Endodermal cell (in vitro differentiated cells): Measurements from ENCODE around the gene FILIP1L. TPM values are rescaled to one million over a fixed set of nuclear protein-coding genes. Genes with fewer than 3 reads are reported as not detected.

ENCODE experiments used
- DNase-seq: peaks from one replicate; pipeline ENCODE4 v3.0.0-alpha.2; 2017
- H3K27ac ChIP-seq: 2 replicates; pipeline ENCODE4 v1.5.1; 2013; ENCODE audit warnings: mild to moderate bottlenecking, low read depth, low read length, moderate library complexity
- H3K27me3 ChIP-seq: 2 replicates; pipeline ENCODE4 v1.6.1; 2013; ENCODE audit warnings: mild to moderate bottlenecking, low read length, moderate library complexity; ENCODE audit not compliant: insufficient read depth, control insufficient read depth, poor library complexity, severe bottlenecking
- H3K36me3 ChIP-seq: 2 replicates; pipeline ENCODE4 v1.7.0; 2013; ENCODE audit warnings: mild to moderate bottlenecking, low read length, moderate library complexity; ENCODE audit not compliant: control insufficient read depth, insufficient read depth
- H3K4me1 ChIP-seq: one replicate; pipeline ENCODE4 v1.7.0; 2013; ENCODE audit warnings: low read length; ENCODE audit not compliant: control insufficient read depth, insufficient read depth
- H3K4me3 ChIP-seq: 2 replicates; pipeline ENCODE4 v1.5.1; 2013; ENCODE audit warnings: mild to moderate bottlenecking, low read length, moderate library complexity
- H3K9ac ChIP-seq: 2 replicates; pipeline ENCODE4 v1.6.1; 2013; ENCODE audit warnings: mild to moderate bottlenecking, low read length, moderate library complexity; ENCODE audit not compliant: poor library complexity, severe bottlenecking; ENCODE audit errors: extremely low read depth
- H3K9me3 ChIP-seq: 2 replicates; pipeline ENCODE4 v1.6.1; 2013; ENCODE audit warnings: mild to moderate bottlenecking, low read length, moderate library complexity; ENCODE audit not compliant: control insufficient read depth
- H3K27ac Mint-ChIP-seq: 2 replicates; pipeline ENCODE4 v1.8.0; 2020; ENCODE audit warnings: mixed read lengths
- H3K27me3 Mint-ChIP-seq: 2 replicates; pipeline ENCODE4 v1.8.0; 2021; ENCODE audit warnings: mild to moderate bottlenecking, mixed read lengths; ENCODE audit not compliant: insufficient read depth
- H3K36me3 Mint-ChIP-seq: 2 replicates; pipeline ENCODE4 v1.8.0; 2020; ENCODE audit warnings: low read depth, mixed read lengths
- H3K4me1 Mint-ChIP-seq: 2 replicates; pipeline ENCODE4 v1.8.0; 2020; ENCODE audit warnings: mixed read lengths
- H3K4me3 Mint-ChIP-seq: 2 replicates; pipeline ENCODE4 v1.8.0; 2020; ENCODE audit warnings: mild to moderate bottlenecking, moderate library complexity, mixed read lengths
- H3K9me3 Mint-ChIP-seq: 2 replicates; pipeline ENCODE4 v1.8.0; 2020; ENCODE audit warnings: mild to moderate bottlenecking, mixed read lengths
- CTCF ChIP-seq: fragments of 200-600 bp; sonication (generic); conservative IDR thresholded peaks from 2 replicates; pipeline ENCODE4 v1.5.0; 2021; ENCODE audit warnings: antibody characterized with exemption, mild to moderate bottlenecking
- WGBS, 2 experiments: methylation state at CpG; one replicate each; pipeline versions ENCODE4 v1.1.5 to v1.1.7; 2013; ENCODE audit warnings: missing lambda C conversion rate in 2 of 2, mixed read lengths in 1 of 2; ENCODE audit not compliant: insufficient coverage in 1 of 2, insufficient read length in 1 of 2; 5-methylcytosine and 5-hydroxymethylcytosine counted together
- total RNA-seq, 2 donors: library from RNA; stranded (reverse); fragmentation: NEBNext Ultra II Directional in 1 of 2; extraction: Animal tissue kit (Norgen Biotek cat#: 25700) in 1 of 2; gene quantifications; 2 replicates in 1 of 2; 3 replicates in 1 of 2; pipeline ENCODE4 v1.2.1, GENCODE V29; 2021

The FILIP1L gene
- total RNA-seq, 2 donors from 2014 or later, result 0.84 to 2.5 TPM

- Histone ChIP-seq H3K9ac (no peak overlapping the region), H3K9me3 (no peaks in the 10 kb centered on the region), H3K4me3 (no peak overlapping the region), H3K27ac (no peak overlapping the region), H3K27me3 (no peaks in the 10 kb centered on the region), H3K4me1 (no peaks in the 10 kb centered on the region), H3K36me3 (no peaks in the 10 kb centered on the region)
- Mint-ChIP-seq H3K4me3 (no peak overlapping the region), H3K36me3 (no peaks in the 10 kb centered on the region), H3K4me1 (peaks cover 24% of the 10 kb centered on the region), H3K27me3 (no peaks in the 10 kb centered on the region), H3K27ac (no peak overlapping the region), H3K9me3 (no peaks in the 10 kb centered on the region)
- DNase-seq, result no peak
- TF ChIP-seq CTCF, result no peak
- no CpG with 5 or more reads among the region's 2 CpGs for WGBS, 2 experiments
These were observed 222.6 kb downstream of the FILIP1L start for GRCh38 chr3:99891610-99892285.

GRCh38 chr3:99885851-99886250 lies 228.4 kb downstream of the FILIP1L start:
- Histone ChIP-seq H3K27me3 (no peaks in the 10 kb centered on the region), H3K4me1 (no peaks in the 10 kb centered on the region), H3K9ac (no peak overlapping the region), H3K9me3 (no peaks in the 10 kb centered on the region), H3K36me3 (no peaks in the 10 kb centered on the region), H3K4me3 (no peak overlapping the region), H3K27ac (no peak overlapping the region)
- Mint-ChIP-seq H3K9me3 (no peaks in the 10 kb centered on the region), H3K27ac (peak overlapping the region; percentile 60), H3K4me3 (no peak overlapping the region), H3K27me3 (no peaks in the 10 kb centered on the region), H3K4me1 (peaks cover 16% of the 10 kb centered on the region), H3K36me3 (no peaks in the 10 kb centered on the region)
- WGBS, 2 experiments, result 81 to 100% methylated on average over 1 to 3 of the region's 3 CpGs
- peak; percentile 15 for TF ChIP-seq CTCF
- no peak for DNase-seq

GRCh38 chr3:99885085-99885484 lies 229.2 kb downstream of the FILIP1L start:
- H3K4me1 Mint-ChIP-seq, result peaks cover 16% of the 10 kb centered on the region
- TF ChIP-seq CTCF, result no peak
- 100% methylated on average over 1 of the region's 1 CpG for WGBS, 2 experiments
- no peaks in the 10 kb centered on the region for H3K27me3 Mint-ChIP-seq
- Histone ChIP-seq H3K4me3 (no peak overlapping the region), H3K36me3 (no peaks in the 10 kb centered on the region), H3K27ac (no peak overlapping the region), H3K9me3 (no peaks in the 10 kb centered on the region), H3K9ac (no peak overlapping the region), H3K4me1 (no peaks in the 10 kb centered on the region), H3K27me3 (no peaks in the 10 kb centered on the region)
- DNase-seq, result no peak
- H3K27ac Mint-ChIP-seq, result no peak overlapping the region
- H3K4me3 Mint-ChIP-seq, result no peak overlapping the region
- no peaks in the 10 kb centered on the region for H3K9me3 Mint-ChIP-seq
- no peaks in the 10 kb centered on the region for H3K36me3 Mint-ChIP-seq
